ENCODE measurements around the gene RSPRY1.
"Not testable (repeated sequence)": the region's sequence is repeated elsewhere in the genome, so short reads cannot be mapped to it uniquely, and the experiment has no call there.

The RSPRY1 gene

GRCh38 chr16:57184887-57185445, 1.2 kb upstream of the RSPRY1 start:
- peak overlapping the region; percentile 95 for H4K91ac ChIP-seq (ENCODE audit: low read depth, low read length)
- peak overlapping the region; percentile 76 for H3K18ac ChIP-seq (ENCODE audit: low read length)
- H3K79me2 ChIP-seq (ENCODE audit: control insufficient read depth, insufficient read depth, low read length, poor library complexity), result peaks cover 16% of the 10 kb centered on the region
- H4K12ac ChIP-seq (ENCODE audit: low read depth, low read length), result peak overlapping the region; percentile 78
- peak overlapping the region; percentile 96 for H3K4me3 ChIP-seq (ENCODE audit: low read depth, low read length)
- H3K27ac ChIP-seq (ENCODE audit: low read depth, low read length), result peak overlapping the region; percentile 48
- peaks cover 2% of the 10 kb centered on the region in 2 experiments for H3K4me1 ChIP-seq (ENCODE audit: control insufficient read depth in 1 of 2, insufficient read depth in 2 of 2, low read length in 2 of 2)
- no CpG with 5 or more reads among the region's 15 CpGs for WGBS (ENCODE audit: extremely low coverage, insufficient coverage, insufficient read length)
- H2BK12ac ChIP-seq (ENCODE audit: low read length), result no peak overlapping the region
- H3K4ac ChIP-seq (ENCODE audit: low read depth, low read length), result peak overlapping the region; percentile 76
- no peak overlapping the region for H3K23ac ChIP-seq (ENCODE audit: low read length)
- peaks cover 3% of the 10 kb centered on the region in 2 experiments for H3K36me3 ChIP-seq (ENCODE audit: control insufficient read depth in 1 of 2, insufficient read depth in 2 of 2, low read length in 2 of 2)
- peak overlapping the region; percentile 97 for H4K8ac ChIP-seq (ENCODE audit: low read depth, low read length)
- peak overlapping the region; percentile 64 for H2AFZ ChIP-seq (ENCODE audit: insufficient read depth, low read length, poor library complexity)
- peak overlapping the region; percentile 70 for H2BK5ac ChIP-seq (ENCODE audit: low read depth, low read length, poor library complexity)
- peak; percentile 5 to 53 for DNase-seq
- H3K9ac ChIP-seq (ENCODE audit: low read length), result peak overlapping the region; percentile 90
- no peaks in the 10 kb centered on the region for H3K27me3 ChIP-seq (ENCODE audit: insufficient read depth, low read length)
- peaks cover 15% of the 10 kb centered on the region for H3K79me1 ChIP-seq (ENCODE audit: low read length)
- peak overlapping the region; percentile 89 for H3K14ac ChIP-seq (ENCODE audit: low read length)
- peak overlapping the region; percentile 62 for H3K4me2 ChIP-seq (ENCODE audit: low read length)
- peak overlapping the region; percentile 36 for H2AK5ac ChIP-seq (ENCODE audit: low read length)
- no peaks in the 10 kb centered on the region for H3K9me3 ChIP-seq (ENCODE audit: insufficient read depth, low read depth, low read length)
- no peak overlapping the region for H2BK120ac ChIP-seq (ENCODE audit: insufficient read depth, low read length, poor library complexity)

DNA sequence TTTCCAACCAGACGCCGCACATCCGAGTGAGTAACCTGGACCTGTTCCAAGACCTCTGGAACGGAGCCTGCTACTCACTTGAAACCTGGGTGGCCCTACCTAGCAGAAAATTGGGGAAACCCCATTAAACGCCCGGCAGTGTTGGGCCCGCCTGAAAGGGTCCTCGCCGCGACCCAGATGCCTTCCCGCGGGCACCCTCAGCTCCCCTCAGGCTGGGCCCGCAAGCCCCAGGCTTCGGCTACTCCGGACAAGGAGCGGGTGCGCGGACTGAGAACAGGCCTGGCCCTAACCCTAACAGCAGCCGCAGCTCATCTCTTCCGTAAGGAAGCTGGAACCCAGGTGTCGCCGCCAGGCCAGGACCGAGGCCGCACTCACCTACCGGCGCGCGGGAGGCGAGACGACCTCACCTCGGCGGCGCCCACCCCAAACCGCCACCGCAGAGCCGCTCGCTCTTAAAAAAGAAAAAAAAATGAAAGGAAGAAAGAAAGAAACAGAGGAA, 634 bp upstream of the RSPRY1 start:
- Histone ChIP-seq H3K4me3 (ENCODE audit: low read depth, low read length) (peak overlapping the region; percentile 96), H2BK120ac (ENCODE audit: insufficient read depth, low read length, poor library complexity) (peak overlapping the region; percentile 54), H3K4me2 (ENCODE audit: low read length) (peak overlapping the region; percentile 62), H2BK5ac (ENCODE audit: low read depth, low read length, poor library complexity) (peak overlapping the region; percentile 70), H2BK12ac (ENCODE audit: low read length) (no peak overlapping the region), H3K9ac (ENCODE audit: low read length) (peak overlapping the region; percentile 90), H4K12ac (ENCODE audit: low read depth, low read length) (peak overlapping the region; percentile 78), H3K4ac (ENCODE audit: low read depth, low read length) (peak overlapping the region; percentile 76), H3K27me3 (ENCODE audit: insufficient read depth, low read length) (no peaks in the 10 kb centered on the region), H3K36me3 (ENCODE audit: control insufficient read depth in 1 of 2, insufficient read depth in 2 of 2, low read length in 2 of 2) (peaks cover 3 to 5% of the 10 kb centered on the region in 2 experiments), H3K18ac (ENCODE audit: low read length) (peak overlapping the region; percentile 76), H3K4me1 (ENCODE audit: control insufficient read depth in 1 of 2, insufficient read depth in 2 of 2, low read length in 2 of 2) (peaks cover 2% of the 10 kb centered on the region in 2 experiments), H3K23ac (ENCODE audit: low read length) (no peak overlapping the region), H2AK5ac (ENCODE audit: low read length) (peak overlapping the region; percentile 36), H3K27ac (ENCODE audit: low read depth, low read length) (peak overlapping the region; percentile 48), H3K14ac (ENCODE audit: low read length) (peak overlapping the region; percentile 89), H3K9me3 (ENCODE audit: insufficient read depth, low read depth, low read length) (no peaks in the 10 kb centered on the region), H2AFZ (ENCODE audit: insufficient read depth, low read length, poor library complexity) (peak overlapping the region; percentile 64), H4K8ac (ENCODE audit: low read depth, low read length) (peak overlapping the region; percentile 97), H3K79me1 (ENCODE audit: low read length) (peaks cover 15% of the 10 kb centered on the region), H3K79me2 (ENCODE audit: control insufficient read depth, insufficient read depth, low read length, poor library complexity) (peaks cover 18% of the 10 kb centered on the region), H4K91ac (ENCODE audit: low read depth, low read length) (peak overlapping the region; percentile 95)
- WGBS (ENCODE audit: extremely low coverage, insufficient coverage, insufficient read length), result no CpG with 5 or more reads among the region's 37 CpGs
- peak in 1 of 2 donors; percentile 34 for DNase-seq

- Histone ChIP-seq H4K8ac (ENCODE audit: low read depth, low read length) (peak overlapping the region; percentile 89), H3K4ac (ENCODE audit: low read depth, low read length) (peak overlapping the region; percentile 78), H4K12ac (ENCODE audit: low read depth, low read length) (peak overlapping the region; percentile 79), H3K27ac (ENCODE audit: low read depth, low read length) (peak overlapping the region; percentile 71), H3K4me3 (ENCODE audit: low read depth, low read length) (peak overlapping the region; percentile 99), H2BK5ac (ENCODE audit: low read depth, low read length, poor library complexity) (peak overlapping the region; percentile 73), H3K4me1 (ENCODE audit: control insufficient read depth in 1 of 2, insufficient read depth in 2 of 2, low read length in 2 of 2) (peaks cover 2% of the 10 kb centered on the region in 2 experiments), H3K36me3 (ENCODE audit: control insufficient read depth in 1 of 2, insufficient read depth in 2 of 2, low read length in 2 of 2) (peaks cover 3 to 5% of the 10 kb centered on the region in 2 experiments), H3K14ac (ENCODE audit: low read length) (peak overlapping the region; percentile 90), H3K9ac (ENCODE audit: low read length) (peak overlapping the region; percentile 90), H3K27me3 (ENCODE audit: insufficient read depth, low read length) (no peaks in the 10 kb centered on the region), H3K79me2 (ENCODE audit: control insufficient read depth, insufficient read depth, low read length, poor library complexity) (peaks cover 18% of the 10 kb centered on the region), H2BK12ac (ENCODE audit: low read length) (no peak overlapping the region), H3K4me2 (ENCODE audit: low read length) (peak overlapping the region; percentile 97), H2AK5ac (ENCODE audit: low read length) (peak overlapping the region; percentile 11), H3K79me1 (ENCODE audit: low read length) (peaks cover 15% of the 10 kb centered on the region), H3K18ac (ENCODE audit: low read length) (peak overlapping the region; percentile 93), H3K9me3 (ENCODE audit: insufficient read depth, low read depth, low read length) (no peaks in the 10 kb centered on the region), H2BK120ac (ENCODE audit: insufficient read depth, low read length, poor library complexity) (peak overlapping the region; percentile 71), H4K91ac (ENCODE audit: low read depth, low read length) (peak overlapping the region; percentile 82), H2AFZ (ENCODE audit: insufficient read depth, low read length, poor library complexity) (peak overlapping the region; percentile 56), H3K23ac (ENCODE audit: low read length) (peak overlapping the region; percentile 42)
- no CpG with 5 or more reads among the region's 28 CpGs for WGBS (ENCODE audit: extremely low coverage, insufficient coverage, insufficient read length)
- DNase-seq, result peak; percentile 15 to 52
Observed at GRCh38 chr16:57186872-57187854, 1.0 kb downstream of the RSPRY1 start.

DNA sequence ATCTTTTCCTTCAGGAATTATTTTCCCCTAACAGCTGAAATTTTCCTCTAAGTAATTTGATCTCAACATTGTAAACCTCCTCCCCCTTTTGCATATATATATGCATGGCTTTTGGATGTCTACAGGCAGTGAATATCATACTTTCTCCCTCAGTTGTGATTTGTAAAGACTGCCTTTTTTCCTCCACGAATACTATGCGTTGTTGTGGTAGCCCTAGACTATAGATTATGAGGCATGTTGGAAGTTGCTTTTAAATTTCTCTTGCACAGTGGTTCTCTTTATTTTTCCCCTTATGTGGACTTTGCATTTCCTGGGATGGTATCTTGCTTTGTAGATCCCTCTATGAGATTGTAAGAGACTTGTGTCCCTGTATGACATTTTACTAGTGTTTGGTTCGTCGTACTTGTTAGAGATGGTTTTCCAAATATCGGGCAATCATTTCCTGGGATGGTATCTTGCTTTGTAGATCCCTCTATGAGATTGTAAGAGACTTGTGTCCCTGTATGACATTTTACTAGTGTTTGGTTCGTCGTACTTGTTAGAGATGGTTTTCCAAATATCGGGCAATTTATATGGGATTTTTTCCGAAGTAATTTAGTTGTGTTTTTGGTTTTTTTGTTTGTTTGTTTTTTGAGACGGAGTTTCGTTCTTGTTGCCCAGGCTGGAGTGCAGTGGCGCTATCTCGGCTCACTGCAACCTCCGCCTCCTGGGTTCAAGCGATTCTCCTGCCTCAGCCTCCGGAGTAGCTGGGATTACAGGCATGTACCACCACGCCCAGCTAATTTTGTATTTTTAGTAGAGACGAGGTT, 2.0 kb downstream of the RSPRY1 start:
- peaks cover 18% of the 10 kb centered on the region for H3K79me2 ChIP-seq (ENCODE audit: control insufficient read depth, insufficient read depth, low read length, poor library complexity)
- peaks cover 15% of the 10 kb centered on the region for H3K79me1 ChIP-seq (ENCODE audit: low read length)
- not testable (repeated sequence) for H3K4me3 ChIP-seq (ENCODE audit: low read depth, low read length); H2AFZ ChIP-seq (ENCODE audit: insufficient read depth, low read length, poor library complexity); H3K36me3 ChIP-seq (ENCODE audit: control insufficient read depth in 1 of 2, insufficient read depth in 2 of 2, low read length in 2 of 2); H3K9ac ChIP-seq (ENCODE audit: low read length); H3K23ac ChIP-seq (ENCODE audit: low read length); H4K8ac ChIP-seq (ENCODE audit: low read depth, low read length); H4K91ac ChIP-seq (ENCODE audit: low read depth, low read length); H3K14ac ChIP-seq (ENCODE audit: low read length); H3K27me3 ChIP-seq (ENCODE audit: insufficient read depth, low read length); H2BK120ac ChIP-seq (ENCODE audit: insufficient read depth, low read length, poor library complexity); H3K27ac ChIP-seq (ENCODE audit: low read depth, low read length); H2AK5ac ChIP-seq (ENCODE audit: low read length); H3K18ac ChIP-seq (ENCODE audit: low read length); H4K12ac ChIP-seq (ENCODE audit: low read depth, low read length); H2BK5ac ChIP-seq (ENCODE audit: low read depth, low read length, poor library complexity); H2BK12ac ChIP-seq (ENCODE audit: low read length); H3K9me3 ChIP-seq (ENCODE audit: insufficient read depth, low read depth, low read length); H3K4me1 ChIP-seq (ENCODE audit: control insufficient read depth in 1 of 2, insufficient read depth in 2 of 2, low read length in 2 of 2)
- 98% methylated on average over 4 of the region's 18 CpGs for WGBS (ENCODE audit: extremely low coverage, insufficient coverage, insufficient read length)
- H3K4me2 ChIP-seq (ENCODE audit: low read length), result peak overlapping the region; percentile 97
- DNase-seq, result peak in 1 of 2 donors; percentile 5
- H3K4ac ChIP-seq (ENCODE audit: low read depth, low read length), result peak overlapping the region; percentile 24
